MCF 10A (cell line): Measurements from ENCODE around the gene CELF5. TPM values are rescaled to one million over a fixed set of nuclear protein-coding genes. Genes with fewer than 3 reads are reported as not detected.

ENCODE experiments used
- BruUV-seq: library from RNA; stranded (reverse); fragments of 400-500 nt; replicated peaks from 2 replicates; lab custom pipeline; 2021; lab: Mats Ljungman, UMichigan
- CTCF ChIA-PET: fragments of 300-600 bp; sonication (Branson Sonifier 250); formaldehyde crosslinking; extraction: SDS; loops from one replicate; lab custom pipeline; 2021; ENCODE audit warnings: antibody characterized with exemption, inconsistent platforms; lab: Yijun Ruan, JAX
- POLR2A ChIA-PET: fragments of 300-600, 350-650 bp; sonication (Branson Sonifier 250); formaldehyde crosslinking; extraction: SDS; loops from one replicate; lab custom pipeline; 2020; ENCODE audit warnings: antibody characterized with exemption, inconsistent platforms; lab: Yijun Ruan, JAX
- DNase-seq: peaks from one replicate; pipeline ENCODE4 v3.0.0-alpha.2; 2018; ENCODE audit not compliant: unreplicated experiment
- H3K27ac Mint-ChIP-seq: one replicate; pipeline ENCODE4 v1.8.0; 2022; ENCODE audit warnings: mild to moderate bottlenecking, low read depth, mixed read lengths; ENCODE audit not compliant: unreplicated experiment
- H3K27me3 Mint-ChIP-seq: one replicate; pipeline ENCODE4 v1.8.0; 2022; ENCODE audit warnings: mixed read lengths; ENCODE audit not compliant: insufficient read depth, unreplicated experiment
- H3K36me3 Mint-ChIP-seq: one replicate; pipeline ENCODE4 v1.8.0; 2022; ENCODE audit warnings: mild to moderate bottlenecking, moderate library complexity, mixed read lengths; ENCODE audit not compliant: insufficient read depth, unreplicated experiment
- H3K4me1 Mint-ChIP-seq: one replicate; pipeline ENCODE4 v1.8.0; 2022; ENCODE audit warnings: mixed read lengths; ENCODE audit not compliant: insufficient read depth, unreplicated experiment
- H3K4me3 Mint-ChIP-seq: one replicate; pipeline ENCODE4 v1.8.0; 2022; ENCODE audit warnings: mild to moderate bottlenecking, moderate library complexity, mixed read lengths; ENCODE audit not compliant: unreplicated experiment
- H3K9me3 Mint-ChIP-seq: one replicate; pipeline ENCODE4 v1.8.0; 2022; ENCODE audit warnings: mixed read lengths; ENCODE audit not compliant: unreplicated experiment
- CTCF ChIP-seq: fragments of 200-600 bp; IDR thresholded peaks from one replicate; pipeline ENCODE4 v1.8.0; 2022; ENCODE audit warnings: antibody characterized with exemption, mild to moderate bottlenecking; ENCODE audit not compliant: unreplicated experiment
- intact Hi-C: fragments of 100-400 bp; cut with micrococcal nuclease; formaldehyde crosslinking; loops from 2 replicates; pipeline ENCODE4 v1.14.1; 2022
- total RNA-seq: library from RNA; stranded (reverse); gene quantifications from 2 replicates; pipeline ENCODE4 v1.2.3, GENCODE V29; 2022

Gene CELF5
- total RNA-seq, 1 experiment from 2014 or later, result 0.30 TPM

GRCh38 chr19:3278749-3279148 lies 54.3 kb downstream of the CELF5 start:
- no TSS peak for BruUV-seq
- no peak for TF ChIP-seq CTCF
- Mint-ChIP-seq H3K4me1 (no peaks in the 10 kb centered on the region), H3K27me3 (peaks cover 33% of the 10 kb centered on the region), H3K9me3 (no peaks in the 10 kb centered on the region), H3K36me3 (no peaks in the 10 kb centered on the region), H3K27ac (no peak overlapping the region), H3K4me3 (no peak overlapping the region)
- ChIA-PET POLR2A (no interaction called here), CTCF (interaction anchor here (0.6 kb wide), 1 partner anchor 735 kb away, joined by 3 read pairs; no protein-coding TSS in a partner anchor)
- intact Hi-C loops, result no loop called here
- no peak for DNase-seq

GRCh38 chr19:3279306-3279705 lies 54.8 kb downstream of the CELF5 start:
- H3K27me3 Mint-ChIP-seq, result peaks cover 33% of the 10 kb centered on the region
- POLR2A ChIA-PET, result no interaction called here
- CTCF ChIA-PET, result interaction anchor here (0.6 kb wide), 1 partner anchor 736 kb away, joined by 3 read pairs; no protein-coding TSS in a partner anchor
- BruUV-seq, result no TSS peak
- intact Hi-C loops, result no loop called here
- H3K36me3 Mint-ChIP-seq, result no peaks in the 10 kb centered on the region
- H3K27ac Mint-ChIP-seq, result no peak overlapping the region
- no peak for DNase-seq
- H3K4me3 Mint-ChIP-seq, result no peak overlapping the region
- no peaks in the 10 kb centered on the region for H3K4me1 Mint-ChIP-seq
- TF ChIP-seq CTCF, result no peak
- no peaks in the 10 kb centered on the region for H3K9me3 Mint-ChIP-seq

- POLR2A ChIA-PET, result no interaction called here
- intact Hi-C loops, result no loop called here
Observed at GRCh38 chr19:3281026-3281425, 56.6 kb downstream of the CELF5 start.

GRCh38 chr19:3282155-3282554 lies 57.7 kb downstream of the CELF5 start:
- BruUV-seq, result no TSS peak
- Mint-ChIP-seq H3K36me3 (no peaks in the 10 kb centered on the region), H3K9me3 (no peaks in the 10 kb centered on the region), H3K4me3 (no peak overlapping the region), H3K4me1 (no peaks in the 10 kb centered on the region), H3K27me3 (peaks cover 33% of the 10 kb centered on the region), H3K27ac (no peak overlapping the region)
- POLR2A ChIA-PET, result no interaction called here
- CTCF ChIA-PET, result no interaction called here
- no peak for TF ChIP-seq CTCF
- intact Hi-C loops, result no loop called here
- DNase-seq, result no peak

More at GRCh38 chr19:3281026-3281425, 56.6 kb downstream of the CELF5 start:
- H3K4me1 Mint-ChIP-seq, result no peaks in the 10 kb centered on the region
- peaks cover 33% of the 10 kb centered on the region for H3K27me3 Mint-ChIP-seq
- CTCF ChIA-PET, result interaction anchor here (0.6 to 0.7 kb wide), 2 partner anchors 44 to 70 kb away, joined by 3 read pairs; no protein-coding TSS in a partner anchor
- no peaks in the 10 kb centered on the region for H3K36me3 Mint-ChIP-seq
- no peak for DNase-seq
- no peak overlapping the region for H3K27ac Mint-ChIP-seq
- TF ChIP-seq CTCF, result no peak
- no peaks in the 10 kb centered on the region for H3K9me3 Mint-ChIP-seq
- H3K4me3 Mint-ChIP-seq, result no peak overlapping the region
- no TSS peak for BruUV-seq
